Renal pelvis (tissue), 4 donors: ENCODE results near the gene SCFD2. TPM values are rescaled to one million over a fixed set of nuclear protein-coding genes. Genes with fewer than 3 reads are reported as not detected.
"Not testable (repeated sequence)": the region's sequence is repeated elsewhere in the genome, so short reads cannot be mapped to it uniquely, and the experiment has no call there.

ENCODE experiments used
- DNase-seq: peaks from one replicate; pipeline ENCODE4 v3.0.0-alpha.2; 2013
- polyA plus RNA-seq, 3 donors: library from polyadenylated mRNA; unstranded; fragments of 120-200 nt; gene quantifications; one replicate each; pipeline ENCODE4 v1.2.1, GENCODE V29; 2013; ENCODE audit not compliant: insufficient read length in 3 of 3

The SCFD2 gene
- polyA plus RNA-seq, 3 donors, result 13.7 to 14.5 (median 14.0) TPM

DNA sequence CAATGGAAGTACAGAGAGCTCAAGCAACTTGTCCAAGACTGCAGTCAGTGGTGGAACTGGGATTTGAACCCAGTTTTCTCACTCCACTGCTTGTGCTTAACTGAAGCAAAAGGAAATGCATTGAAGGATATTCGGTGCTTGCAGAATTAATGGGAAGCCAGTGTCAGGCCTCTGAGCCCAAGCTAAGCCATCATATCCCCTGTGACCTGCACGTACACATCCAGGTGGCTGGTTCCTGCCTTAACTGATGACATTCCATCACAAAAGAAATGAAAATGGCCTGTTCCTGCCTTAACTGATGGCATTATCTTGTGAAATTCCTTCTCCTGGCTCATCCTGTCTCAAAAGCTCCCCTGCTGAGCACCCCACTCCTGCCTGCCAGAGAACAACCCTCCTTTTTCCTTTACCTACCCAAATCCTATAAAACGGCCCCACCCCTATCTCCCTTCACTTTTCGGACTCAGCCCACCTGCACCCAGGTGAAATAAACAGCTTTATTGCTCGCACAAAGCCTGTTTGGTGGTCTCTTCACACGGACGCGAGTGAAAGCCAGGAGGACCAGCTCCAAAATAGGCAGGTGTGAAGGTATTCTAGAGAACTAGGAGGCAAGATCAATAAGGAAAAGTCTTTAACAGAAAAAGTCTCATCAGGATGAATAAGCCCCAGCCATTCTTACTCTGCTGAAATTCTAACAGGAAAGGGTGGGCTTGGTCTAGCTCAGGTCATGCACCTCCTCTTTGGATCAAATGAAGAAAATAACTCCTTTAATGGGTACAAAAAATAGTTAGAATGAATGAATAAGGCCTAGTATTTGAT lies 531.0 kb downstream of the SCFD2 start:
- DNase-seq, result not testable (repeated sequence)

DNA sequence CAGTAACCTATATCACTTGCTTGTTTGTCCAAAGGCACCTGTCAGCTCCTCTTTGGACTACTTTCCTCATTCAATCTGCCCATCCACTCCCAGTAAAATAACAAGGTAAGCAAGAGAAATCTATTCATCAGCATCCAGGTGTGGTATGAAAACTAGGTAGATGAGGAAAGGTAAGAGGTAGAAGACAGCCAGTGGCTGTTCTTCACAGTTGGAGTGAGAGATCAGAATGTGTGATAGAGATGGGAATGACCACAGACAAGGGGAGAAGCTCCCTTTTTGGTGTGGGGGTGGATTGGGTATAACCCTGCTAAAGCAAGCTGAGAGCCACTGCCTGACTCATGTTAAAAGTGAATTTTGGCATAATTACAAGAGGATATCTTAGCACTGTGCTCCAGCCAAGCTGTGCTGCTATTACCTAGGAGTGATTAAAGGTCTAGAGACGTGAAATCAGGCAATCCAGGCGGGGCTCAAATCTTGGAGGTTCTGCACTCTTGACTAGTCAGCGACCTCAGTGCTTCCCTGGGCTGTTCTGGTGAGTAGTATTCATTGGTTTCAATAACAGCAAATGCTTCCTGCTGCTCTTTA lies 531.8 kb downstream of the SCFD2 start:
- DNase-seq, result no peak

GRCh38 chr4:52825460-52826090 lies 540.3 kb downstream of the SCFD2 start:
- DNase-seq, result no peak

DNA sequence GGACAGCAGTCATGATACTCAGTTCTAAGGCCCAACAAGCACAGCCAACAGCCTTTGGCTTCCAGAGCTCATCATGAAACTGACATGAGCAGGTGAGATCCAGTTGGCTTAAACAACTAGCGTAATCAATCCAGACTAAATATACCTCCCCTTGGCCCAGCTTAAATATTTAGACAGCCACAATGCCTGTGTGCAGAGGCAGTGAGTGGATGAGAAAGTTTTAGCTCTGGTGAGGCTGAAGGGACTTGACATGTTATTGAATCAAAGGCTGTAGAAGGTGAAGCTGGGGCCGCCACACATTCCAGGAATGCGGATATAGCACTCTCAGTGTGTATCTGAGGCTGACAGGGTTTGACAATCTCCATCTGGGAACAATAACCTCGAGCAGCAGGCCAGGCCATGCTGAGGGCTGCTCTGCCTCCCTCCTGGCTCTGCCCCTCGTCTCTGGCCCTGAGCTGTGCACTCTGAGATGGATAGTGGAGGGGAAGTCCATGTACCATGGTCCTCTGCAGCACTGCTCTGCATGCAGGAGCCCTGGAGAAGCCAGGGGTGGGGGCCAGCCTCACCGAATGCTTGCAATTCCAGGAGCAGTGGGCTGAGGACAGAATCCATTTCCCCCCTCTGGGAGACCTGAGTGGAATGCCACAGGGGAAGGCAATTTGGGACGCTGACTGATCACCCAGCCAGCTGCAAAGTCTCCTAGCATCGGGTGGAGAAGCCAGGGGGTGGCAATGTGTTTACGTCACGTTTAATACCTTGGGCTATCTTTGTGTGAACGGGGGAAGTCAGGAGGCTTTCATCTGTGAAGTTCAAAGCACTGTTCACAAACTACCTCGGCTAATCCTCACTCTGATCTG lies 541.0 kb downstream of the SCFD2 start:
- DNase-seq, result peak; percentile 85

- DNase-seq, result no peak
Observed at GRCh38 chr4:52824270-52824602, 541.6 kb downstream of the SCFD2 start.

- no peak for DNase-seq
Observed at GRCh38 chr4:52823702-52824092, 542.2 kb downstream of the SCFD2 start.

Other genes starting within 250 kb of the SCFD2 start
- gene FIP1L1, start 11.6 kb upstream of the SCFD2 start, polyA plus RNA-seq, result 100 to 1,000 TPM in 1 of 3 donors, 10 to 100 TPM in 2; 86.8 to 103 (median 91.3) TPM
- gene LNX1, start 225.4 kb upstream of the SCFD2 start, polyA plus RNA-seq, result 10 to 100 TPM; 14.4 to 18.4 (median 14.6) TPM